ENCODE results near the gene OR5C1.
"Not testable (repeated sequence)": the region's sequence is repeated elsewhere in the genome, so short reads cannot be mapped to it uniquely, and the experiment has no call there.

GRCh38 chr9:122838441-122838840 is 49.7 kb downstream of the OR5C1 start:
- TF ChIP-seq CTCF (IDR thresholded peaks at IDR 0.05; ENCODE audit: borderline replicate concordance, extremely low read depth, low read length, poor library complexity, severe bottlenecking); EZH2 (IDR thresholded peaks at IDR 0.05; ENCODE audit: borderline replicate concordance, low read depth, low read length, severe bottlenecking): not testable (repeated sequence)
